NCI-H1436 treated with DMSO at 0.1 percent for 48 hours (cell line): ENCODE results near the gene MUC16.

ENCODE experiments used
- DNase-seq: peaks from one replicate; lab custom pipeline; 2025; lab: John Stamatoyannopoulos, UW

Gene MUC16

GRCh38 chr19:9009431-9009830, 778 bp downstream of the MUC16 start:
- no peak for DNase-seq

- no peak for DNase-seq
These were observed 1.5 kb downstream of the MUC16 start for GRCh38 chr19:9008667-9009066.

GRCh38 chr19:9000933-9001332, 9.3 kb downstream of the MUC16 start:
- no peak for DNase-seq

GRCh38 chr19:8988204-8988603, 22.0 kb downstream of the MUC16 start:
- DNase-seq = no peak

GRCh38 chr19:8986296-8986695, 23.9 kb downstream of the MUC16 start:
- DNase-seq = no peak

- DNase-seq = no peak
These were observed 36.6 kb downstream of the MUC16 start for GRCh38 chr19:8973501-8974091.

GRCh38 chr19:8965887-8966286, 44.3 kb downstream of the MUC16 start:
- DNase-seq = no peak
